ENCODE data around the gene NLE1. TPM values are rescaled to one million over a fixed set of nuclear protein-coding genes. Genes with fewer than 3 reads are reported as not detected.

Gene NLE1
- total and polyA plus RNA-seq, 2 of the 8 experiments (the other 6 are each of a cell fraction or from before 2014, with no cell fraction given), result 50.4 to 51.5 TPM

DNA sequence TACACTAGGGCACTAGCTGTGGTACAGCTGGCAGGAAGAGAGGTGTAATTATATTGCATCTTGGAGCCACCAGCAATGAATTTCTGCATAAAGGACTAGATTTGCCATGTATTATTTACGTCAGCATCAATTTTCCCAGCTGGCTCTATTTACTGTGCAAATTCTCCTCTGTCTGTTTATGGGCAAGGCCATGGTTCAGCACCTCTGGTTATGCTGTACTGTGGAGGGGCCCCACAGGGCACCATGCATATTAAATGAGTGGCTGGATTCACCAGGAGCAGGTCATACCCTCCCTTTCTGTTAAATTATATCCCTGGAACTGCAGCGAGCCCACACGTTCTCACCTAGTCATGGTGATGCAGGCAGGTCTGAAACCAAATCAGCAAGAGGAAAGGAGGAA, 42.2 kb downstream of the NLE1 start:
- Histone ChIP-seq H4K8ac (ENCODE audit: extremely low read depth, insufficient read depth, low read length) (no peak overlapping the region), H3K56ac (replicated peaks; ENCODE audit: insufficient read length, low read depth, low read length) (no peak overlapping the region), H3K4ac (replicated peaks; ENCODE audit: insufficient read length, low read depth, low read length) (no peak overlapping the region), H3K4me1 (replicated peaks in 1 of 4; ENCODE audit: control insufficient read depth in 3 of 4, insufficient read depth in 4 of 4, low read length in 3 of 4) (peaks cover 0 to 2% (median 0%) of the 10 kb centered on the region in 4 experiments; a peak in 1 of 7 replicates), H3K23ac (ENCODE audit: insufficient read length) (no peak overlapping the region), H2BK20ac (ENCODE audit: low read length) (no peak overlapping the region), H3K18ac (ENCODE audit: extremely low read depth, low read length) (no peak overlapping the region), H3K27me3 (replicated peaks in 1 of 4; ENCODE audit: control insufficient read depth in 3 of 4, extremely low read depth in 1 of 4, insufficient read depth in 3 of 4, low read length in 3 of 4) (no peaks in the 10 kb centered on the region), H3K36me3 (ENCODE audit: control insufficient read depth in 2 of 4, insufficient read depth in 4 of 4, low read length in 3 of 4) (peaks cover 0 to 5% (median 4%) of the 10 kb centered on the region in 4 experiments; a peak in 4 of 8 replicates), H3K9ac (replicated peaks in 1 of 4; ENCODE audit: extremely low read depth in 1 of 4, low read depth in 3 of 4, low read length in 3 of 4) (no peak overlapping the region), H3K27ac (ENCODE audit: low read depth, low read length) (no peak overlapping the region), H3K4me2 (ENCODE audit: insufficient read depth in 1 of 2, low read depth in 2 of 2, low read length in 2 of 2) (no peak overlapping the region), H3K4me3 (ENCODE audit: extremely low read depth in 1 of 4, insufficient read depth in 2 of 4, low read depth in 3 of 4, low read length in 4 of 4) (no peak overlapping the region), H2AFZ (ENCODE audit: low read length) (no peak overlapping the region), H2BK5ac (ENCODE audit: low read depth, low read length) (no peak overlapping the region), H3K79me2 (ENCODE audit: control insufficient read depth in 1 of 2, insufficient read depth in 2 of 2, low read length in 2 of 2) (no peaks in the 10 kb centered on the region), H4K20me1 (replicated peaks in 1 of 2; ENCODE audit: control insufficient read depth in 1 of 2, insufficient read depth in 2 of 2, low read length in 2 of 2) (no peaks in the 10 kb centered on the region), H2BK120ac (replicated peaks; ENCODE audit: low read depth, low read length) (no peak overlapping the region), H2AK5ac (ENCODE audit: low read depth, low read length) (no peak overlapping the region), H2BK15ac (ENCODE audit: low read length) (no peak overlapping the region), H4K91ac (replicated peaks; ENCODE audit: insufficient read length, low read length) (no peak overlapping the region), H2BK12ac (ENCODE audit: low read depth, low read length) (no peak overlapping the region), H3K79me1 (ENCODE audit: low read depth, low read length) (no peaks in the 10 kb centered on the region), H4K5ac (ENCODE audit: insufficient read length, low read depth, low read length) (no peak overlapping the region), H3K9me3 (ENCODE audit: insufficient read depth in 2 of 2, low read depth in 1 of 2, low read length in 1 of 2) (no peaks in the 10 kb centered on the region), H3K14ac (ENCODE audit: insufficient read length) (no peak overlapping the region), H3K23me2 (ENCODE audit: low read depth, low read length) (no peaks in the 10 kb centered on the region)
- CTCF ChIA-PET (ENCODE audit: partially characterized antibody), result interaction anchor here (1.0 to 1.6 kb wide), 3 partner anchors 11 to 116 kb away, joined by 3 to 5 read pairs (median 3); no protein-coding TSS in a partner anchor
- TF ChIP-seq BRCA1 (IDR thresholded peaks at IDR 0.05; ENCODE audit: low read depth, low read length), result no peak
- no peak for TF ChIP-seq YY1 (IDR thresholded peaks at IDR 0.05; ENCODE audit: low read depth, low read length)
- no peak for TF ChIP-seq SP4 (IDR thresholded peaks at IDR 0.05; ENCODE audit: low read length)
- TF ChIP-seq RAD21 (IDR thresholded peaks at IDR 0.05 in 1 of 2, conservative IDR thresholded peaks at IDR 0.05 in 1 of 2; ENCODE audit: low read depth in 2 of 2, low read length in 2 of 2), result no peak
- no peak for TF ChIP-seq CTBP2 (IDR thresholded peaks at IDR 0.05; ENCODE audit: borderline replicate concordance, insufficient read depth, insufficient read length, low read length)
- DNase-seq (ENCODE audit: low read depth in 1 of 2, low spot score in 2 of 2) (no peak), FAIRE-seq (no peak)
- POLR2A ChIA-PET (ENCODE audit: partially characterized antibody), result interaction anchor here (0.9 kb wide), 1 partner anchor 11 kb away, joined by 3 read pairs; no protein-coding TSS in a partner anchor
- 91% methylated on average over 3 of the region's 3 CpGs; no CpG with 5 or more reads in 1 of the 2 experiments for WGBS, 2 experiments (ENCODE audit: extremely low coverage in 1 of 2, insufficient coverage in 1 of 2, insufficient read length in 1 of 2, insufficient replicate concordance in 2 of 2, low coverage in 1 of 2, low lambda C conversion rate in 2 of 2, missing lambda C conversion rate in 1 of 2)
